HL-60 (cell line): ENCODE data around the gene TNFAIP8L3.
"Not testable (repeated sequence)": the region's sequence is repeated elsewhere in the genome, so short reads cannot be mapped to it uniquely, and the experiment has no call there.

Experiments
- DNase-seq, 2 experiments: peaks; one replicate each; pipeline ENCODE4 v3.0.0-alpha.2; 2010 to 2020; ENCODE audit warnings: low read depth in 1 of 2, low spot score in 1 of 2
- H3K27ac ChIP-seq: fragments of 250-450 bp; sonication (Bioruptor Pico); replicated peaks from 2 replicates; pipeline ENCODE4 v1.5.1; 2020; ENCODE audit warnings: mild to moderate bottlenecking, moderate library complexity
- H3K27me3 ChIP-seq: fragments of 250-450 bp; sonication (Bioruptor Pico); 2 replicates; pipeline ENCODE4 v1.5.1; 2021; ENCODE audit warnings: mild to moderate bottlenecking, moderate library complexity; ENCODE audit not compliant: insufficient read depth, poor library complexity, severe bottlenecking
- H3K4me3 ChIP-seq: replicated peaks from 2 replicates; pipeline ENCODE4 v1.5.1; 2011; ENCODE audit warnings: mild to moderate bottlenecking, control low read depth, low read length; ENCODE audit not compliant: insufficient read depth
- GABPA ChIP-seq: IDR thresholded peaks from 2 replicates; pipeline ENCODE4 v1.6.1; 2012; ENCODE audit warnings: low read depth
- POLR2AphosphoS5 ChIP-seq: IDR thresholded peaks from 2 replicates; pipeline ENCODE4 v1.6.1; 2012; ENCODE audit warnings: low read depth
- SPI1 ChIP-seq: IDR thresholded peaks from 2 replicates; pipeline ENCODE4 v1.6.1; 2012; ENCODE audit warnings: low read depth, mild to moderate bottlenecking, borderline replicate concordance
- TF ChIP-seq, protein P1 (sequence below): IDR thresholded peaks from 2 replicates; pipeline ENCODE4 v1.6.1; 2012; ENCODE audit warnings: low read depth; ENCODE audit not compliant: insufficient replicate concordance
- TF ChIP-seq, protein P2 (sequence below): IDR thresholded peaks from one replicate; pipeline ENCODE4 v1.5.1; 2011; ENCODE audit warnings: low read length, control low read depth, inconsistent platforms; ENCODE audit not compliant: insufficient read depth

The TNFAIP8L3 gene

DNA sequence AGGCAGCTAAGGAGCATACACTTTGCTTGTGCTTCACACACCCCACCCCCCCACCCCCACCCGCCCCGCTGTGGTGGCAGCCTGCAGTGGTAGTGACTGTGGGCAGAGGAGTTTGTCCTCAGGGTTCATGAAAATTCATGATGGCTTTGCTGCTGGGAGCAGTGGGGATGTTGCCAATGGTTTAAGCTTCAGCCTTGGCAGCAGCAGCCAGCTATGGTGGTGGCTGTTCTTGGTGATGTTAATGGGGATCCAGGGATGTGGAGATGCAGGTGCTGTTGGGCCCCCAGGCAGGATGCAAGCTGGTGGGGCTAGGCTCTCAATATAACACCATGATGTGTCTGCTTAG is 55.8 kb downstream of the TNFAIP8L3 start:
- Histone ChIP-seq H3K4me3 (no peak overlapping the region), H3K27ac (no peak overlapping the region), H3K27me3 (no peaks in the 10 kb centered on the region)
- TF ChIP-seq, protein P1, sequence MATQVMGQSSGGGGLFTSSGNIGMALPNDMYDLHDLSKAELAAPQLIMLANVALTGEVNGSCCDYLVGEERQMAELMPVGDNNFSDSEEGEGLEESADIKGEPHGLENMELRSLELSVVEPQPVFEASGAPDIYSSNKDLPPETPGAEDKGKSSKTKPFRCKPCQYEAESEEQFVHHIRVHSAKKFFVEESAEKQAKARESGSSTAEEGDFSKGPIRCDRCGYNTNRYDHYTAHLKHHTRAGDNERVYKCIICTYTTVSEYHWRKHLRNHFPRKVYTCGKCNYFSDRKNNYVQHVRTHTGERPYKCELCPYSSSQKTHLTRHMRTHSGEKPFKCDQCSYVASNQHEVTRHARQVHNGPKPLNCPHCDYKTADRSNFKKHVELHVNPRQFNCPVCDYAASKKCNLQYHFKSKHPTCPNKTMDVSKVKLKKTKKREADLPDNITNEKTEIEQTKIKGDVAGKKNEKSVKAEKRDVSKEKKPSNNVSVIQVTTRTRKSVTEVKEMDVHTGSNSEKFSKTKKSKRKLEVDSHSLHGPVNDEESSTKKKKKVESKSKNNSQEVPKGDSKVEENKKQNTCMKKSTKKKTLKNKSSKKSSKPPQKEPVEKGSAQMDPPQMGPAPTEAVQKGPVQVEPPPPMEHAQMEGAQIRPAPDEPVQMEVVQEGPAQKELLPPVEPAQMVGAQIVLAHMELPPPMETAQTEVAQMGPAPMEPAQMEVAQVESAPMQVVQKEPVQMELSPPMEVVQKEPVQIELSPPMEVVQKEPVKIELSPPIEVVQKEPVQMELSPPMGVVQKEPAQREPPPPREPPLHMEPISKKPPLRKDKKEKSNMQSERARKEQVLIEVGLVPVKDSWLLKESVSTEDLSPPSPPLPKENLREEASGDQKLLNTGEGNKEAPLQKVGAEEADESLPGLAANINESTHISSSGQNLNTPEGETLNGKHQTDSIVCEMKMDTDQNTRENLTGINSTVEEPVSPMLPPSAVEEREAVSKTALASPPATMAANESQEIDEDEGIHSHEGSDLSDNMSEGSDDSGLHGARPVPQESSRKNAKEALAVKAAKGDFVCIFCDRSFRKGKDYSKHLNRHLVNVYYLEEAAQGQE = no peak
- TF ChIP-seq GABPA = no peak
- TF ChIP-seq POLR2AphosphoS5 = no peak
- no peak for TF ChIP-seq SPI1
- TF ChIP-seq, protein P2, sequence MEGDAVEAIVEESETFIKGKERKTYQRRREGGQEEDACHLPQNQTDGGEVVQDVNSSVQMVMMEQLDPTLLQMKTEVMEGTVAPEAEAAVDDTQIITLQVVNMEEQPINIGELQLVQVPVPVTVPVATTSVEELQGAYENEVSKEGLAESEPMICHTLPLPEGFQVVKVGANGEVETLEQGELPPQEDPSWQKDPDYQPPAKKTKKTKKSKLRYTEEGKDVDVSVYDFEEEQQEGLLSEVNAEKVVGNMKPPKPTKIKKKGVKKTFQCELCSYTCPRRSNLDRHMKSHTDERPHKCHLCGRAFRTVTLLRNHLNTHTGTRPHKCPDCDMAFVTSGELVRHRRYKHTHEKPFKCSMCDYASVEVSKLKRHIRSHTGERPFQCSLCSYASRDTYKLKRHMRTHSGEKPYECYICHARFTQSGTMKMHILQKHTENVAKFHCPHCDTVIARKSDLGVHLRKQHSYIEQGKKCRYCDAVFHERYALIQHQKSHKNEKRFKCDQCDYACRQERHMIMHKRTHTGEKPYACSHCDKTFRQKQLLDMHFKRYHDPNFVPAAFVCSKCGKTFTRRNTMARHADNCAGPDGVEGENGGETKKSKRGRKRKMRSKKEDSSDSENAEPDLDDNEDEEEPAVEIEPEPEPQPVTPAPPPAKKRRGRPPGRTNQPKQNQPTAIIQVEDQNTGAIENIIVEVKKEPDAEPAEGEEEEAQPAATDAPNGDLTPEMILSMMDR = no peak
- no peak for DNase-seq

DNA sequence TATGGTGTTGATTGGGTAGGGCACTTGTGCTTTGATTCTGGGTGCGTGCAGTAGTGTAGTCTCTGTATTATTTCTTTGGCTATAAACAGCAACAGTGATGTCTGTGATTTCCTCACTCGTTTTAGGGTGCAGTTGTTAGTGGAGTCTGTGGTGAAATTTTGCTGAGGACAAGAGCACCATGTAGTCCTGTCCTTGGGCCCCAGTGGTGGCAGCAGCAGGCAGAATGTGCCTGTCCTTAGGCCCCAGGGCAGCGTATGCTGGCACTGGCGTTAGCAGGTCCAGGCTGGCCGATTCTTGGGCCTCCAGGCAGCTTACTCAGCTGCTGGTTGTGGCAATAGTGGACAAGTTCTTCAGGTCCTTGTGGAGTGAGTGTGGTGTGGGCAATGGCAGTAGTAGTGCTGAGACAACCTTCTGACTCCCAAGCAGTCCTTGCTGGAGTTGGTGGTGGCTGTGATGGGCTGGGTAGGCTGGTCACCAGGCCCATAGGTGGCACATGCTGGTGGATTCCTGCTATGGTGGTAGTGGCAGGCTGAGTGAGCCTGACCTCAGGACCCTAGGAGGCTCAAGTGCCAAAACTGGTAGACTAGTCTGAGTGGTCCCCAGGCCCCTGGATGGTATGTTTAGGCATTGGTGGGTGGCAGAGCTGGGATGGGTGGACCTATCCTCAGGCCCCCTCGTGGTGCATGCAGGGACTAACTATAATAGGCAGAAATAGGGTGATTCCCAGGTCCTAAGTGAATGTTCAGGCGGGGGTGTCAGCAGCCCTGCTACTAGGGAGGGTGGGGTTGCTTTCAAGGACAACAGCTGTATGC is 56.3 kb downstream of the TNFAIP8L3 start:
- H3K4me3 ChIP-seq = no peak overlapping the region
- no peak for DNase-seq
- H3K27me3 ChIP-seq = no peaks in the 10 kb centered on the region
- TF ChIP-seq, protein P1 = no peak
- TF ChIP-seq POLR2AphosphoS5 (no peak), SPI1 (no peak), GABPA (no peak)
- TF ChIP-seq, protein P2 = no peak
- no peak overlapping the region for H3K27ac ChIP-seq

DNA sequence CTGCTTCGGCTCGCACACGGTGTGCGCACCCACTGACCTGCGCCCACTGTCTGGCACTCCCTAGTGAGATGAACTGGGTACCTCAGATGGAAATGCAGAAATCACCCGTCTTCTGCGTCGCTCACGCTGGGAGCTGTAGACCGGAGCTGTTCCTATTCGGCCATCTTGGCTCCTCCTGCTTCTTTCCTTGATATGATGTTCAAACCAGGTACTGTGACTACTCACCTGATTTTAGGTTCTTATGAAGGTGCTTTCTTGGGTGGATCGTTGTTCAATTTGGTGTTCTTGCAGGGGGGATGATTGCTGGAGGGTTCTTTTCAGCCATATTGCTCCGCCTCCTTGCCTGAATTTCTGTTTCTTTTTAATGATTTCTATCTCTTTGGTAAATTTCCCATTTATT is 57.2 kb downstream of the TNFAIP8L3 start:
- not testable (repeated sequence) for H3K27me3 ChIP-seq, H3K27ac ChIP-seq, DNase-seq, H3K4me3 ChIP-seq

DNA sequence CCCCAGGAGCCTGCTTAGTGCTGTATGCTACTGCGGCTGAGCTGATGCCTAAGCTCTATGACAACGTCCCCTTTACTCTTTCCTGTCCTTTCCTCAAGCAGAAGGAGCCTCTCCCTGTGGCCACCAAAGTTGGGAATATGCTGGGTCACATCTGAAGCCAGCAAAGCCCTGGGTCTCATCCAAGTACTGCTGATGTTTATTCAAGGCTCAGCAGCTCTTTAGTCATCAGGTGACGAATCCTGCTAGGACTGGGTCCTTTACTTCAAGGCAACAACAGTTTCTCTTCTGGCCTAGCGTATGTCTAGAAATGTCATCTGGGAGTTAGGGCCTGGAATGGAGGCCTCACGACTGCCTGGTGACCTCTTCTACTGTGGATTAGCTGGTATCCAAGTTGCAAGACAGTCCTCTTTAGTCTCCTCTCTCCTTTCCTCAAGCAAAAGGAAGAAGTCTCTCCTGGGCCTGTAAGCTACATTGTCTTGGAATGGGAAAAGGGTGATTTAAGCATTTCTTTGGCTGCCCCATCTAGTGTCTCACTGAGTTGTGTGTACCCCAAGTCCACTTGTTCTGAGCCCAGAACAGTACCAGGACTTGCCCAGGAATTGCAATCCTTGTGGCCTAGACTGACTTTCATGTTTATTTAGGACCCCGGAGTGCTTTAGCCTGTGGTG is 63.9 kb downstream of the TNFAIP8L3 start:
- Histone ChIP-seq H3K27ac (no peak overlapping the region), H3K4me3 (no peak overlapping the region), H3K27me3 (no peaks in the 10 kb centered on the region)
- no peak for DNase-seq
- TF ChIP-seq SPI1 (no peak), GABPA (no peak), POLR2AphosphoS5 (no peak)
- TF ChIP-seq, protein P1 = no peak
- TF ChIP-seq, protein P2 = no peak
